ENCODE data around the gene SERPINE1.
A peak's percentile ranks its signal among the peaks of the same experiment; 100 is the strongest.

The SERPINE1 gene

DNA sequence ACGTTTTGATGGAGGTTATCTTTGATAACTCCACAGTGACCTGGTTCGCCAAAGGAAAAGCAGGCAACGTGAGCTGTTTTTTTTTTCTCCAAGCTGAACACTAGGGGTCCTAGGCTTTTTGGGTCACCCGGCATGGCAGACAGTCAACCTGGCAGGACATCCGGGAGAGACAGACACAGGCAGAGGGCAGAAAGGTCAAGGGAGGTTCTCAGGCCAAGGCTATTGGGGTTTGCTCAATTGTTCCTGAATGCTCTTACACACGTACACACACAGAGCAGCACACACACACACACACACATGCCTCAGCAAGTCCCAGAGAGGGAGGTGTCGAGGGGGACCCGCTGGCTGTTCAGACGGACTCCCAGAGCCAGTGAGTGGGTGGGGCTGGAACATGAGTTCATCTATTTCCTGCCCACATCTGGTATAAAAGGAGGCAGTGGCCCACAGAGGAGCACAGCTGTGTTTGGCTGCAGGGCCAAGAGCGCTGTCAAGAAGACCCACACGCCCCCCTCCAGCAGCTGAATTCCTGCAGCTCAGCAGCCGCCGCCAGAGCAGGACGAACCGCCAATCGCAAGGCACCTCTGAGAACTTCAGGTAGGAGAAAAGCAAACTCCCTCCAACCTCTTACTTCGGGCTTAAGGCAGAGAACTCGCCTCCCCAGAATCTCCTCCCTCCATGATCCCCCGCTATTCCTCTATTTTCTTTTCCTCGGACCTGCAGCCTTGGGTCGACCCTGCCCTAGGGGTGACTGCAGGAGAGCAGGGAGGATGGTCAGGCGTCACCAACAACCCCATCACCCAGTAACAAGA, at the start of gene SERPINE1:
TSS of gene SERPINE1 (plus strand) at position 454 of the 809 bp plus-strand sequence. CDS start 1,290 bp downstream, outside the sequence.
- H3K27ac ChIP-seq (ENCODE audit: low read length) = peak within 1 kb of the TSS; percentile 42; the same call in 1 of the 2 replicates
- peaks cover 37% of the 10 kb centered on the region for H3K4me1 ChIP-seq (ENCODE audit: insufficient read depth, low read length)
- H3K4me2 ChIP-seq (ENCODE audit: insufficient read depth, low read length) = peak within 1 kb of the TSS; percentile 61
- H3K4me3 ChIP-seq (ENCODE audit: low read depth in 1 of 2, low read length in 2 of 2) = peak within 1 kb of the TSS in 1 of 2 experiments; percentile 42; a peak in 2 of 4 replicates
- peak within 1 kb of the TSS; percentile 21; the same call in 1 of the 2 replicates for H2AFZ ChIP-seq (ENCODE audit: low read depth, low read length)
- H3K36me3 ChIP-seq (ENCODE audit: insufficient read depth, low read length) = no peaks in the 10 kb centered on the region
- H3K27me3 ChIP-seq (ENCODE audit: insufficient read depth, low read length, poor library complexity) = no peaks in the 10 kb centered on the region
- DNase-seq (peak; percentile 96), ATAC-seq (ENCODE audit: insufficient read depth, low read depth) (peak; percentile 98)
- no peaks in the 10 kb centered on the region for H3K9me3 ChIP-seq (ENCODE audit: insufficient read depth, low read length, severe bottlenecking)
- H3K79me2 ChIP-seq (ENCODE audit: insufficient read depth, low read length) = no peaks in the 10 kb centered on the region
- 0 out of 2 replicates have a peak, but pooled peaks cover 3% of the 10 kb centered on the region for H4K20me1 ChIP-seq (ENCODE audit: insufficient read depth, low read length)
- peak within 1 kb of the TSS; percentile 20; the same call in 1 of the 2 replicates for H3K9ac ChIP-seq (ENCODE audit: low read depth, low read length)
- TF ChIP-seq, protein P1, sequence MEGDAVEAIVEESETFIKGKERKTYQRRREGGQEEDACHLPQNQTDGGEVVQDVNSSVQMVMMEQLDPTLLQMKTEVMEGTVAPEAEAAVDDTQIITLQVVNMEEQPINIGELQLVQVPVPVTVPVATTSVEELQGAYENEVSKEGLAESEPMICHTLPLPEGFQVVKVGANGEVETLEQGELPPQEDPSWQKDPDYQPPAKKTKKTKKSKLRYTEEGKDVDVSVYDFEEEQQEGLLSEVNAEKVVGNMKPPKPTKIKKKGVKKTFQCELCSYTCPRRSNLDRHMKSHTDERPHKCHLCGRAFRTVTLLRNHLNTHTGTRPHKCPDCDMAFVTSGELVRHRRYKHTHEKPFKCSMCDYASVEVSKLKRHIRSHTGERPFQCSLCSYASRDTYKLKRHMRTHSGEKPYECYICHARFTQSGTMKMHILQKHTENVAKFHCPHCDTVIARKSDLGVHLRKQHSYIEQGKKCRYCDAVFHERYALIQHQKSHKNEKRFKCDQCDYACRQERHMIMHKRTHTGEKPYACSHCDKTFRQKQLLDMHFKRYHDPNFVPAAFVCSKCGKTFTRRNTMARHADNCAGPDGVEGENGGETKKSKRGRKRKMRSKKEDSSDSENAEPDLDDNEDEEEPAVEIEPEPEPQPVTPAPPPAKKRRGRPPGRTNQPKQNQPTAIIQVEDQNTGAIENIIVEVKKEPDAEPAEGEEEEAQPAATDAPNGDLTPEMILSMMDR (IDR thresholded peaks at IDR 0.05; ENCODE audit: borderline replicate concordance, extremely low read depth, low read length, poor library complexity, severe bottlenecking) = peak; percentile 39
- no peak for TF ChIP-seq EZH2 (IDR thresholded peaks at IDR 0.05; ENCODE audit: borderline replicate concordance, low read depth, low read length, severe bottlenecking)

GRCh38 chr7:101077303-101078086, 49.4 kb upstream of the SERPINE1 start:
- Histone ChIP-seq H3K27me3 (ENCODE audit: insufficient read depth, low read length, poor library complexity) (no peaks in the 10 kb centered on the region), H3K9me3 (ENCODE audit: insufficient read depth, low read length, severe bottlenecking) (no peaks in the 10 kb centered on the region), H3K4me1 (ENCODE audit: insufficient read depth, low read length) (peaks cover 4% of the 10 kb centered on the region; the same call in 1 of the 2 replicates), H3K27ac (ENCODE audit: low read length) (no peak overlapping the region), H3K4me2 (ENCODE audit: insufficient read depth, low read length) (no peak overlapping the region), H3K79me2 (ENCODE audit: insufficient read depth, low read length) (no peaks in the 10 kb centered on the region), H3K4me3 (ENCODE audit: low read depth in 1 of 2, low read length in 2 of 2) (no peak overlapping the region), H4K20me1 (ENCODE audit: insufficient read depth, low read length) (no peaks in the 10 kb centered on the region), H2AFZ (ENCODE audit: low read depth, low read length) (no peak overlapping the region; the same call in 1 of the 2 replicates), H3K36me3 (ENCODE audit: insufficient read depth, low read length) (no peaks in the 10 kb centered on the region), H3K9ac (ENCODE audit: low read depth, low read length) (no peak overlapping the region)
- TF ChIP-seq, protein P1 (IDR thresholded peaks at IDR 0.05; ENCODE audit: borderline replicate concordance, extremely low read depth, low read length, poor library complexity, severe bottlenecking) = peak; percentile 95
- TF ChIP-seq EZH2 (IDR thresholded peaks at IDR 0.05; ENCODE audit: borderline replicate concordance, low read depth, low read length, severe bottlenecking) = no peak
- ATAC-seq (ENCODE audit: insufficient read depth, low read depth) (peak; percentile 99), DNase-seq (peak; percentile 83)

GRCh38 chr7:101081432-101081831, 45.5 kb upstream of the SERPINE1 start:
- Histone ChIP-seq H3K79me2 (ENCODE audit: insufficient read depth, low read length) (peaks cover 12% of the 10 kb centered on the region), H3K4me3 (ENCODE audit: low read depth in 1 of 2, low read length in 2 of 2) (no peak overlapping the region), H3K27ac (ENCODE audit: low read length) (no peak overlapping the region), H3K4me2 (ENCODE audit: insufficient read depth, low read length) (no peak overlapping the region), H3K36me3 (ENCODE audit: insufficient read depth, low read length) (no peaks in the 10 kb centered on the region; the same call in 1 of the 2 replicates), H3K27me3 (ENCODE audit: insufficient read depth, low read length, poor library complexity) (no peaks in the 10 kb centered on the region), H3K9me3 (ENCODE audit: insufficient read depth, low read length, severe bottlenecking) (no peaks in the 10 kb centered on the region), H3K9ac (ENCODE audit: low read depth, low read length) (no peak overlapping the region), H3K4me1 (ENCODE audit: insufficient read depth, low read length) (peaks cover 16% of the 10 kb centered on the region), H4K20me1 (ENCODE audit: insufficient read depth, low read length) (no peaks in the 10 kb centered on the region), H2AFZ (ENCODE audit: low read depth, low read length) (no peak overlapping the region)
- DNase-seq (no peak), ATAC-seq (ENCODE audit: insufficient read depth, low read depth) (no peak)
- TF ChIP-seq, protein P1 (IDR thresholded peaks at IDR 0.05; ENCODE audit: borderline replicate concordance, extremely low read depth, low read length, poor library complexity, severe bottlenecking) = no peak
- TF ChIP-seq EZH2 (IDR thresholded peaks at IDR 0.05; ENCODE audit: borderline replicate concordance, low read depth, low read length, severe bottlenecking) = no peak
